Thyroid gland (tissue), 4 donors: Measurements from ENCODE around the gene ZNF862.

ENCODE experiments used
- CTCF ChIP-seq, 6 experiments: fragments of 200-600 bp in 3 of 6; fragments of 450-650 bp in 3 of 6; sonication (generic) in 3 of 6; IDR thresholded peaks; one replicate each; pipeline ENCODE4 v1.5.1; 2016 to 2019; ENCODE audit warnings: antibody characterized with exemption in 6 of 6, mild to moderate bottlenecking in 2 of 6, inconsistent platforms in 1 of 6, moderate library complexity in 1 of 6
- POLR2A ChIP-seq, 2 donors: fragments of 450-650 bp; IDR thresholded peaks; one replicate each; pipeline ENCODE4 v1.6.1; 2017; ENCODE audit warnings: antibody characterized with exemption in 2 of 2, mild to moderate bottlenecking in 2 of 2, moderate library complexity in 1 of 2

DNA sequence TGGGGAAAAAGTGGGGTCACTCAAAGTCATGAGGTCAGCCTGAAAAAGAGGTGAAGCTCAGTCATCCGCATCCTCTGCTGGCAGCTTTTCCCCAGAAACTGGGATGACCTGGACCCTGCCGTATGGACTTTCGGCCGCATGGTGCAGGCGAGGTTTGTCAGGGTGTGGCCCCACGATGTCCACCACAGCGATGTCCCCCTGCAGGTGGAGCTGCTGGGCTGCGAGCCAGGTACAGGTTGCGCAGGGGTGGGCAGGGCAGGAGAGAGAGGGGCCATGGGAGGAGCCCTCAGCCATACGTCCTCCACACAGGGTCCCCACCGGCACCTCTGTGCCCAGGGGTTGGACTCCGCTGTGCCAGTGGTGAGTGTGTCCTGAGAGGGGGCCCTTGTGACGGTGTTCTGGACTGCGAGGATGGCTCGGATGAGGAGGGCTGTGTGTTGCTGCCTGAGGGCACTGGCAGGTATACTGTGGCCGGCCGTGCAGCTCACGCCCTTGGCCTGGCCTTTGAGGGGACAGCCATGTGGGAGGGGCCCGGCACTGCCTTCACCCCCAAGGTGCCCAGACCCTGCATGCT is 41.8 kb upstream of the ZNF862 start:
- TF ChIP-seq CTCF (IDR thresholded peaks at IDR 0.05) (no peak), POLR2A (IDR thresholded peaks at IDR 0.05) (no peak)
